Measurements from ENCODE around the gene TMEM43.
A peak's percentile ranks its signal among the peaks of the same experiment; 100 is the strongest.

TMEM43 gene

DNA sequence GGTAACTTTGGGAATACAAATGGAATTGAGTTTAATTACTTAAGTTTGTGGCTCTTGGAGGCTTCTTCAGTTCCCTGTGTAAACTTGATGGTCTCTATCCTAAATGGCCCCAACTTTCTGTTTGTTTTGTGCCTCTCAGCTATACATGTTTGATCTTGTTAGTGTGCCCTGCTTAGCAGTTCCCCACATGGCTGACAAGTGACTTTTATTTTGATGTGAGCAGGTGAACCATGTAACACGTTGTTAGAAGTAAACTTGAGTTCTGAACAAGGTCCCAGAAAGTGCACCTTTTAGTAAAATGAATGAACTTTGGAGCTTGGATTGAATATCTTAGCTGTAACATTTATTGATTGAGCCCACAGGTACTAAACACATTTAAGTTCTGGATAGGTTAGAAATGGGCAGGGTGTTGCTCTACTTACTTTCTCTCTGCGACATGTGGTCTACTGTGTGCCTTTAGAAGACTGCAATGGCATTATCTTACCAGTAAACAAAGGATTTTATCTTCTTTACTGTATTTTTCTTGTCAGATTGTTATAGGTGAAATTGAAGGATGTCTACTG is 58.2 kb downstream of the TMEM43 start:
- CTCF ChIA-PET, result interaction anchor here (1.0 to 1.3 kb wide), 2 partner anchors 19 to 21 kb away, joined by 3 to 4 read pairs; no protein-coding TSS in a partner anchor
- Histone ChIP-seq H3K4me1 (ENCODE audit: control insufficient read depth, insufficient read depth, low read length) (peaks cover 4% of the 10 kb centered on the region; the same call in 1 of the 2 replicates), H3K27ac (ENCODE audit: extremely low read depth, low read depth, low read length) (no peak overlapping the region), H3K36me3 (ENCODE audit: control insufficient read depth in 2 of 2, insufficient read depth in 1 of 2, low read length in 2 of 2) (peaks cover 38 to 68% of the 10 kb centered on the region in 2 experiments), H3K4me3 (ENCODE audit: low read depth, low read length) (no peak overlapping the region), H3K9me3 (ENCODE audit: control insufficient read depth, insufficient read depth, low read depth, low read length) (no peaks in the 10 kb centered on the region)
- peak; percentile 75 for TF ChIP-seq SCRT2 (tag by site-specific recombination; IDR thresholded peaks at IDR 0.05)
- TF ChIP-seq SCRT1 (tag by site-specific recombination; IDR thresholded peaks at IDR 0.05; ENCODE audit: borderline replicate concordance), result peak; percentile 63
- TF ChIP-seq MYNN (tag by site-specific recombination; IDR thresholded peaks at IDR 0.05; ENCODE audit: borderline replicate concordance), result peak; percentile 94
- TF ChIP-seq, protein P1, sequence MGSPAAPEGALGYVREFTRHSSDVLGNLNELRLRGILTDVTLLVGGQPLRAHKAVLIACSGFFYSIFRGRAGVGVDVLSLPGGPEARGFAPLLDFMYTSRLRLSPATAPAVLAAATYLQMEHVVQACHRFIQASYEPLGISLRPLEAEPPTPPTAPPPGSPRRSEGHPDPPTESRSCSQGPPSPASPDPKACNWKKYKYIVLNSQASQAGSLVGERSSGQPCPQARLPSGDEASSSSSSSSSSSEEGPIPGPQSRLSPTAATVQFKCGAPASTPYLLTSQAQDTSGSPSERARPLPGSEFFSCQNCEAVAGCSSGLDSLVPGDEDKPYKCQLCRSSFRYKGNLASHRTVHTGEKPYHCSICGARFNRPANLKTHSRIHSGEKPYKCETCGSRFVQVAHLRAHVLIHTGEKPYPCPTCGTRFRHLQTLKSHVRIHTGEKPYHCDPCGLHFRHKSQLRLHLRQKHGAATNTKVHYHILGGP (tag by site-specific recombination; IDR thresholded peaks at IDR 0.05), result no peak
- POLR2A ChIA-PET, result no interaction called here

DNA sequence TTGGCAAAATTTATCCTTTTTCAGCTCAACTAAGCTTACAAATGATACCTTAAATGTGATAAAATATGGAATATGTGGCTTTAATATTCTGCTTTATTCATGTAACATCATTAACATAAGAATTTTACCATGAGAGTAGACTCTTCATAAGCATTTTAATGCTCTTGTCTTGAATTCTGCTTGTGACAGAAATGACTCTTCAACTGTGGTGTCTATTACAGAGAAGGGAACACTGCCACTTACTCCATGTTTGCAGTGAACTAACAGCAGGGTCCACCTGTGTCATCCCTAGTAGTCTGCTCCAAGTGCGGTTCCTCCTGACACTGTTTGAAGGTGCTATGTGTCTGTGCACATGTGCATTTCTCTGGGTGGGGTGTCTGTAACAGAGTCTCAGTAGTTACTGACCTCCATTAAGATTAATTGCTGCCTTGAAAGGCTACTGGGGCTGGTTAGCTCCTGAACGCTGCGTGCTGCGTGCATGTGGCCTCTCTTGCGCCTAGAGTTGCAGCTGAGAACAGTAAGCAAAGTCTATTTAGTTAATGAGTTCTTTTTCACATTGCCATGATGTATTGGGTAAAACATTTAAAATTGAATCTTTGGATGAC is 62.1 kb downstream of the TMEM43 start:
- CTCF ChIA-PET, result no interaction called here

DNA sequence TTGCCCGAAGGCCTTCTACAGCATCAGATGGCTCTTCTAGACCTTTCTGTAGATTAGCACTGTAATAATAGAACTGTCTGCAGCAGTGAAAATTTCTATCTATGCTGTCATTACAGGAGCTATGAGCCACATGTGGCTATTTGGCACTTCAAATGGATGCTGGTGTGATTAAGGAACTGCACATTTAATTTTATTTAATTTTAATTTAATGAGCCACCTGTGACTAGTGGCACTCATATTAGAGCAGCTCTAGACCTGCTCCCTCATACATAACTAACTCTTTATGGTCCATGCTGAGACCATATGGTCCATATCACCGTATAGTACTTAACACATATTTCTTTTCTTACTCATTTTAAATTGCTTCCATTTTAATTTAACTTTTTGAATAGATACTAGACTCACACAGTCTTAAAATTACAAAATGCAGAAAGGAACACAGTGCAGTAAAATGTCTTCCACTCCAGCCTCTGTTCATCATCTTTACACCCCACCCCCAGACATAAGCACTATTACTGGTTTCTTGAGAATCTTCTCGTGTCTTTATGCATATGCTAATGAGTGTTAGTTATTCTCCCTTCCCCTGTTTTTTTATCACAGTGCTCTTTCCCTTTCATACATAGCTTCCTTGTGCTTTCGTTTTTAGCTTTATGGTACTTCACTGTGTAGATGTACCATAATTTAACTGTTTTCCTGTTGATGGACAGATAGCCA is 63.3 kb downstream of the TMEM43 start:
- POLR2A ChIA-PET, result no interaction called here
- no peaks in the 10 kb centered on the region for H3K4me1 ChIP-seq (ENCODE audit: control insufficient read depth, insufficient read depth, low read length)
- H3K27ac ChIP-seq (ENCODE audit: extremely low read depth, low read depth, low read length), result no peak overlapping the region
- TF ChIP-seq SCRT2 (tag by site-specific recombination; IDR thresholded peaks at IDR 0.05) (0 out of 2 replicates have a peak, but pooled peaks have one; percentile 37), ZNF600 (tag by site-specific recombination; IDR thresholded peaks at IDR 0.05) (no peak)
- CTCF ChIA-PET, result interaction anchor here (1.0 kb wide), 1 partner anchor 15 kb away, joined by 8 read pairs; no protein-coding TSS in a partner anchor
- no peak overlapping the region for H3K4me3 ChIP-seq (ENCODE audit: low read depth, low read length)
- H3K36me3 ChIP-seq (ENCODE audit: control insufficient read depth in 2 of 2, insufficient read depth in 1 of 2, low read length in 2 of 2), result peaks cover 32 to 52% of the 10 kb centered on the region in 2 experiments
- no peaks in the 10 kb centered on the region for H3K9me3 ChIP-seq (ENCODE audit: control insufficient read depth, insufficient read depth, low read depth, low read length)

More for the DNA sequence above, 62.1 kb downstream of the TMEM43 start:
- TF ChIP-seq ZNF184 (tag by site-specific recombination; IDR thresholded peaks at IDR 0.05), result no peak
- TF ChIP-seq, protein P2, sequence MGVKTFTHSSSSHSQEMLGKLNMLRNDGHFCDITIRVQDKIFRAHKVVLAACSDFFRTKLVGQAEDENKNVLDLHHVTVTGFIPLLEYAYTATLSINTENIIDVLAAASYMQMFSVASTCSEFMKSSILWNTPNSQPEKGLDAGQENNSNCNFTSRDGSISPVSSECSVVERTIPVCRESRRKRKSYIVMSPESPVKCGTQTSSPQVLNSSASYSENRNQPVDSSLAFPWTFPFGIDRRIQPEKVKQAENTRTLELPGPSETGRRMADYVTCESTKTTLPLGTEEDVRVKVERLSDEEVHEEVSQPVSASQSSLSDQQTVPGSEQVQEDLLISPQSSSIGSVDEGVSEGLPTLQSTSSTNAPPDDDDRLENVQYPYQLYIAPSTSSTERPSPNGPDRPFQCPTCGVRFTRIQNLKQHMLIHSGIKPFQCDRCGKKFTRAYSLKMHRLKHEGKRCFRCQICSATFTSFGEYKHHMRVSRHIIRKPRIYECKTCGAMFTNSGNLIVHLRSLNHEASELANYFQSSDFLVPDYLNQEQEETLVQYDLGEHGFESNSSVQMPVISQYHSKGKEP (tag by site-specific recombination; IDR thresholded peaks at IDR 0.05), result peak; percentile 46; the same call in 1 of the 2 replicates
- Histone ChIP-seq H3K4me1 (ENCODE audit: control insufficient read depth, insufficient read depth, low read length) (no peaks in the 10 kb centered on the region), H3K27ac (ENCODE audit: extremely low read depth, low read depth, low read length) (no peak overlapping the region), H3K4me3 (ENCODE audit: low read depth, low read length) (no peak overlapping the region), H3K36me3 (ENCODE audit: control insufficient read depth in 2 of 2, insufficient read depth in 1 of 2, low read length in 2 of 2) (peaks cover 42 to 64% of the 10 kb centered on the region in 2 experiments), H3K9me3 (ENCODE audit: control insufficient read depth, insufficient read depth, low read depth, low read length) (no peaks in the 10 kb centered on the region)
- POLR2A ChIA-PET, result no interaction called here
